Measurements from ENCODE around the gene SPRY2. TPM values are rescaled to one million over a fixed set of nuclear protein-coding genes. Genes with fewer than 3 reads are reported as not detected.
"Not testable (repeated sequence)": the region's sequence is repeated elsewhere in the genome, so short reads cannot be mapped to it uniquely, and the experiment has no call there.

Gene SPRY2
- total RNA-seq, 1 experiment from 2014 or later, result 122 TPM

GRCh38 chr13:80363890-80364503, 23.1 kb upstream of the SPRY2 start:
- peak overlapping the region; percentile 41 for H3K27ac ChIP-seq
- DNase-seq, result peak in 1 of 2 experiments; percentile 60

DNA sequence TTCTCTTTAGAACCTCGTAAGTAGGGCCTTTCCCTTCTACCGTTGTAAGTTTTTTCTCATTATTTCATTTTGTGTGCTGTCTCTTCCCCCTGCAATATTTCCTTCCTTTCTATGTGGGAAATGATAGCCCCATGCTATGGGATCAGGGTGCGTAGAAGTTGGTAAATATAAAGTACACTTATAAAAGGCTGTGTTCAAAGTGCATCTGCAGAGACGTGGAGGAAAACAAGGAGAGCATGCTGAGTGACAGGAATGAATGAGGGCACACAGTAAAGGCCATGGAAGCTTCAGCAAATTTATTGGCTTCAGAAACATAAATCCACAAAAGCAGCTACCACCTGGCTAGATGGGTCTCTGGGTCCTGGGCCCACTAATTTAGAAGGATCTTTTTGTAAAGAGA, 21.6 kb upstream of the SPRY2 start:
- no peaks in the 10 kb centered on the region; the same call in 1 of the 2 replicates for H3K9me3 ChIP-seq (replicated peaks)
- H3K27me3 ChIP-seq, result no peaks in the 10 kb centered on the region
- H3K4me3 ChIP-seq, result no peak overlapping the region
- peaks cover 31% of the 10 kb centered on the region for H3K4me1 ChIP-seq
- no peak for DNase-seq
- H3K36me3 ChIP-seq, result no peaks in the 10 kb centered on the region
- H3K27ac ChIP-seq, result no peak overlapping the region

More at GRCh38 chr13:80363890-80364503, 23.1 kb upstream of the SPRY2 start:
- Histone ChIP-seq H3K9me3 (replicated peaks) (no peaks in the 10 kb centered on the region; the same call in 1 of the 2 replicates), H3K4me1 (peaks cover 30% of the 10 kb centered on the region), H3K4me3 (peak overlapping the region; percentile 21; the same call in 1 of the 2 replicates), H3K27me3 (no peaks in the 10 kb centered on the region), H3K36me3 (no peaks in the 10 kb centered on the region)

GRCh38 chr13:80361883-80362327, 21.0 kb upstream of the SPRY2 start:
- no peak overlapping the region for H3K27ac ChIP-seq
- H3K36me3 ChIP-seq, result no peaks in the 10 kb centered on the region
- no peak overlapping the region for H3K4me3 ChIP-seq
- peaks cover 31% of the 10 kb centered on the region for H3K4me1 ChIP-seq
- no peaks in the 10 kb centered on the region for H3K27me3 ChIP-seq
- DNase-seq, result peak; percentile 15 to 67
- H3K9me3 ChIP-seq (replicated peaks), result no peaks in the 10 kb centered on the region

DNA sequence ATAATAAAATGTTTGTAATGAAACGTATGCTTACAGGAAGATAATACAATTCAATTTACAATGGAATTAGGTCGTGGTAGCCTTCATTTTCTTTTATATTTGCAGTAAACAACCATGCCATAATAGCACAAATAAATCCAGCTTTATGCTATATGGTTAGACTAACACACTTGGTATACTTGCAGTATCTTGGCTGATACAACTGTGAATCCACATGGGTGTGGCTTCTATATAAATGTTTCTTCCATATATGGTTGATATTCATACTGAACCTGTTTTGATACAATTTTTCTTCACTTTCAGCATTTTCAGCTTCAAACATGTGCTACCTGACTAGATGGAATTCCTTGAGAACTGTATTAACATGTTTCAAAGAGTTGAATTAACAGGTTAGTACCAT, 20.4 kb upstream of the SPRY2 start:
- H3K9me3 ChIP-seq (replicated peaks), result no peaks in the 10 kb centered on the region
- H3K27ac ChIP-seq, result no peak overlapping the region
- H3K4me3 ChIP-seq, result no peak overlapping the region
- H3K27me3 ChIP-seq, result no peaks in the 10 kb centered on the region
- H3K4me1 ChIP-seq, result peaks cover 31% of the 10 kb centered on the region
- no peaks in the 10 kb centered on the region for H3K36me3 ChIP-seq
- DNase-seq, result no peak

- DNase-seq, result no peak
- Histone ChIP-seq H3K36me3 (no peaks in the 10 kb centered on the region), H3K27me3 (no peaks in the 10 kb centered on the region), H3K9me3 (replicated peaks) (no peaks in the 10 kb centered on the region), H3K4me1 (peaks cover 31% of the 10 kb centered on the region), H3K4me3 (no peak overlapping the region), H3K27ac (peak overlapping the region; percentile 59)
Measured at GRCh38 chr13:80360453-80360800, 19.5 kb upstream of the SPRY2 start.

DNA sequence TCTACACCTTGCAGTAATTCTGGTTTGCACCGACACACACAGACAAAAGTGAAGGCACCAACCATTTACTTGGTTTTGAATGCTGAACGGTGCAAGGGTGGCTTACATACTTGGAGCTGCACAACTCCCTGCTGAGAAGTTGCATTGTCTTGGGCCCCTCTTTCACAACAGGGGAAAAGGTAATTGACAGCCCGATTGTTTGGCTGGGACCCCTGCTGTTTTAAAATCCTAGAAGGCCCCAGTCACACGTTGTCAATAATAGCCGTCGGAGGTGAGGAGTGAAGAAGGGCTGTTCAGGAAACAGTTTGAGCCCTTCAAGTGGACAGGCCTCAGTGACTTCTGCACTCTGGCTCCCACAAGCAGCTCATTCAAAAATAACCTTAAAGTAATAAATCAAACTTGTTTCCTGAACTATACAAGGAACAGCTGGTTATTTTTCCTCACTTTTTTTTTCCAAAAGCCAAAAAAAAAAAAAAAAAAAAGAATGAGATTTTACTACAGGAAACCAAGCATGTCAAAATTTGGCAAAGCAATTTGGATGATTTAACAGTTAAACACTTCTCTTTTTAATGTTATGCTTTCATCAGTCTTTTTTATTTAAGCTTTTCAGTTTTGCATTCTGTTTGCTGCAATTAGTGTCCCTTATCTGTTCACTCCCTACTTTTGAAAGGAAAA, 19.0 kb upstream of the SPRY2 start:
- H3K27me3 ChIP-seq, result no peaks in the 10 kb centered on the region
- DNase-seq, result peak; percentile 10 to 62
- peaks cover 31% of the 10 kb centered on the region for H3K4me1 ChIP-seq
- H3K27ac ChIP-seq, result peak overlapping the region; percentile 59
- no peaks in the 10 kb centered on the region for H3K36me3 ChIP-seq
- no peak overlapping the region for H3K4me3 ChIP-seq
- H3K9me3 ChIP-seq (replicated peaks), result no peaks in the 10 kb centered on the region

DNA sequence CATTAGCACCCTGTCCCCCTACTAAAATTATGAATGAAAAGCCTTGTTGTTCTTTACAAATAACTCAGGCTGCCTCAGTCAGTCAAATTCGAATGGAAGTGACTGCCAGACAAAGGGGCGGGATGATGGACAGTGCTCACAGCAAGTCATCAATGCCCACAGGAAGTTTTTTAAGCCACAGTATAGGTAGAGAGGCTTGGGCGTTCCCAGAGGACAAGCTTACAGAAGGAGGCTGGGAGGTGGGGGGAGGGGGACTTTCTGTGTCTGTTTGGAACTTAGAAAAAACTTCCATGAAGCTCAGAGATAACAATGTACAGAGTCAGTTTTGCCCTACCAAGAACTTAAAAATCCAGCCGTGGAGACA, 18.5 kb upstream of the SPRY2 start:
- no peaks in the 10 kb centered on the region for H3K36me3 ChIP-seq
- no peaks in the 10 kb centered on the region for H3K9me3 ChIP-seq (replicated peaks)
- H3K27me3 ChIP-seq, result no peaks in the 10 kb centered on the region
- peak; percentile 29 to 68 for DNase-seq
- H3K27ac ChIP-seq, result peak overlapping the region; percentile 59
- H3K4me3 ChIP-seq, result no peak overlapping the region
- H3K4me1 ChIP-seq, result peaks cover 31% of the 10 kb centered on the region

- not testable (repeated sequence) for H3K4me3 ChIP-seq; H3K27me3 ChIP-seq; H3K36me3 ChIP-seq; H3K9me3 ChIP-seq (replicated peaks); H3K27ac ChIP-seq; DNase-seq
- peaks cover 16% of the 10 kb centered on the region for H3K4me1 ChIP-seq
Measured at GRCh38 chr13:80355496-80356094, 14.7 kb upstream of the SPRY2 start.

- Histone ChIP-seq H3K4me3 (no peak overlapping the region), H3K9me3 (replicated peaks) (peaks cover 6% of the 10 kb centered on the region; the same call in 1 of the 2 replicates), H3K27me3 (no peaks in the 10 kb centered on the region), H3K4me1 (no peaks in the 10 kb centered on the region; the same call in 1 of the 2 replicates), H3K36me3 (no peaks in the 10 kb centered on the region), H3K27ac (no peak overlapping the region)
- no peak for DNase-seq
Measured at GRCh38 chr13:80348750-80349149, 7.8 kb upstream of the SPRY2 start.

- Histone ChIP-seq H3K27me3 (no peaks in the 10 kb centered on the region), H3K9me3 (replicated peaks) (peaks cover 6% of the 10 kb centered on the region; the same call in 1 of the 2 replicates), H3K27ac (no peak overlapping the region), H3K4me1 (peaks cover 3% of the 10 kb centered on the region), H3K36me3 (no peaks in the 10 kb centered on the region), H3K4me3 (no peak overlapping the region)
- no peak for DNase-seq
Measured at GRCh38 chr13:80348314-80348713, 7.4 kb upstream of the SPRY2 start.

DNA sequence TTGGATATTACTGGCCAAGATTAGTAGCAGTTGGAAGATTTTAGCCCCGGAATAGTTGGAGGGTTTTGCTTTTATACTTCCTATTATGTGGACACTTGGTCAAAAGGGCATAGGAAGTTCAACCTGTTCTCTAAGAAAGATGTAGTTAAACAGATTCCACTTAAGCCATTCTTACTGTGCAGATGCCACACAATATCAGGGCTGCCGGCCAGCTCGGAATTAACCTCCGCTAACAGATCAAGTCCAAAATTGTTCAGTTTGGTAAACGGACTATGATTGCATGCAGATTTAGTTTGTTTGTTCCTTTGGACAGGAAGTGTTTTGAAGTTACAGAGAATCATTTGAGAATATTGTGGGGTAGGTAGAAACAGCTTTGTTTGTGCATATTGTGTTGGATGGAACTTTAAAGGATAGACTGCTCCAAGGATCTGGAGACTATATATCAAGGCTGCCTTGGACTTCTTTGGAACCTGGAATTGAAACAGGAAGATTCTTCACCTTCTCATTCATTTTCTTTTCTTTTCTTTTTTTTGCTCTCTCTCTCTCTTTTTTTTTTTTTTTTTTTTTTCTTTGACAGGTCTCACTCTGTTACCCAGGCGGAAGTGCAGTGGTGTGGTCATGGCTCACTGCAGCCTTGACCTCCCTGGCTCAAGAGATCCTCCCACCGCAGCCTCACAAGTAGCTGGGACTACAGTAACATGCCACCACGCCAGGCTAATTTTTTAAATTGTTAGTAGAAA, 5.0 kb upstream of the SPRY2 start:
- DNase-seq, result no peak
- H3K27ac ChIP-seq, result no peak overlapping the region
- no peak overlapping the region for H3K4me3 ChIP-seq
- H3K36me3 ChIP-seq, result no peaks in the 10 kb centered on the region
- peaks cover 3% of the 10 kb centered on the region for H3K4me1 ChIP-seq
- no peaks in the 10 kb centered on the region for H3K27me3 ChIP-seq
- peaks cover 2% of the 10 kb centered on the region; the same call in 1 of the 2 replicates for H3K9me3 ChIP-seq (replicated peaks)

DNA sequence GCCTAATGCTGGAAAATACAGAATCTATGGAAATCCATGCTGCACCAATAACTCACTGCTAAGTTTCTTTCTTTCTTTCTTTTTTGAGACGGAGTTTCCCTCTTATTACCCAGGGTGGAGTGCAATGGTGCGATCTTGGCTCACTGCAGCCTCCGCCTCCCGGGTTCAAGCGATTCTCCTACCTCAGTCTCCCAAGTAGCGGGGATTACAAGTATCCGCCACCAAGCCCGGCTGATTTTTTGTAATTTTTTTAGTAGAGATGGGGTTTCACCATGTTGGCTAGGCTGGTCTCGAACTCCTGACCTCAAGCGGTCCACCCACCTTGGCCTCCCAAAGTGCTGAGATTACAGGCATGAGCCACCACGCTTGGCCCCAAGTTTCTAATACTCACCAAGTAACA, 3.1 kb upstream of the SPRY2 start:
- H3K9me3 ChIP-seq (replicated peaks); H3K4me3 ChIP-seq; DNase-seq; H3K27me3 ChIP-seq; H3K27ac ChIP-seq; H3K4me1 ChIP-seq: not testable (repeated sequence)
- H3K36me3 ChIP-seq, result peaks cover 14% of the 10 kb centered on the region

GRCh38 chr13:80342471-80343371, 1.8 kb upstream of the SPRY2 start:
- peaks cover 27% of the 10 kb centered on the region for H3K36me3 ChIP-seq
- H3K4me3 ChIP-seq, result peak overlapping the region; percentile 93
- peak; percentile 81 to 91 for DNase-seq

GRCh38 chr13:80341756-80342370, 937 bp upstream of the SPRY2 start:
- peaks cover 36% of the 10 kb centered on the region for H3K36me3 ChIP-seq
- no peaks in the 10 kb centered on the region for H3K27me3 ChIP-seq
- no peaks in the 10 kb centered on the region for H3K9me3 ChIP-seq (replicated peaks)
- H3K4me1 ChIP-seq, result peaks cover 3% of the 10 kb centered on the region
- peak; percentile 90 to 94 for DNase-seq
- H3K27ac ChIP-seq, result peak overlapping the region; percentile 99
- H3K4me3 ChIP-seq, result peak overlapping the region; percentile 93

More at GRCh38 chr13:80342471-80343371, 1.8 kb upstream of the SPRY2 start:
- H3K9me3 ChIP-seq (replicated peaks), result no peaks in the 10 kb centered on the region
- peak overlapping the region; percentile 99 for H3K27ac ChIP-seq
- H3K4me1 ChIP-seq, result peaks cover 3% of the 10 kb centered on the region
- no peaks in the 10 kb centered on the region for H3K27me3 ChIP-seq
